K562 (cell line): Measurements from ENCODE around the gene ANGPTL7. TPM values are rescaled to one million over a fixed set of nuclear protein-coding genes. Genes with fewer than 3 reads are reported as not detected.

ENCODE experiments used
- ATAC-seq: fragments of 200-7000 bp; cut with Tn5 transposase; 3 replicates; pipeline ENCODE4 v1.9.1; 2020; ENCODE audit warnings: moderate library complexity
- BruUV-seq: library from RNA; stranded (reverse); fragments of 400-500 nt; replicated peaks from 2 replicates; lab custom pipeline; 2021; lab: Mats Ljungman, UMichigan
- CTCF ChIA-PET: fragments of 300-600 bp; formaldehyde crosslinking; extraction: SDS; loops from one replicate; lab custom pipeline; 2021; ENCODE audit warnings: low intra/inter-chr PET ratio; lab: Yijun Ruan, JAX
- POLR2A ChIA-PET: fragments of 300-600, 350-650 bp; sonication (Branson Sonifier 250); formaldehyde crosslinking; extraction: SDS; loops from one replicate; lab custom pipeline; 2021; ENCODE audit warnings: antibody characterized with exemption, inconsistent platforms; lab: Yijun Ruan, JAX
- DNase-seq, 4 experiments: peaks; one replicate each; pipeline versions ENCODE4 v3.0.0 to v3.0.0-alpha.2; 2011 to 2018; ENCODE audit warnings: low spot score in 3 of 4, mixed read lengths in 3 of 4; ENCODE audit errors: extremely low read depth in 1 of 4
- FAIRE-seq: peaks from 2 replicates; lab custom pipeline; 2011; peaks lifted over from hg19 to GRCh38; lab: Jason Lieb, UNC
- H2AFZ ChIP-seq: 2 replicates; pipeline ENCODE4 v1.6.0; 2011; ENCODE audit warnings: low read depth, low read length, control low read depth, inconsistent platforms
- H3K27ac ChIP-seq: fragments of 200-600 bp; 3 replicates; pipeline ENCODE4 v1.8.0; 2011; ENCODE audit warnings: low read depth, mild to moderate bottlenecking, control low read depth, inconsistent platforms, low read length, moderate library complexity, mixed read lengths; ENCODE audit errors: extremely low read depth
- H3K27me3 ChIP-seq, 2 experiments: fragments of 300-600 bp in 1 of 2; 2 replicates in 1 of 2; 3 replicates in 1 of 2; pipeline versions ENCODE4 v1.6.0 to v1.8.0; 2011; ENCODE audit warnings: inconsistent platforms in 2 of 2, low read length in 2 of 2, mild to moderate bottlenecking in 1 of 2, mixed read lengths in 1 of 2, moderate library complexity in 1 of 2; ENCODE audit not compliant: control insufficient read depth in 2 of 2, insufficient read depth in 2 of 2
- H3K36me3 ChIP-seq: fragments of 300-600 bp; 3 replicates; pipeline ENCODE4 v1.8.0; 2011; ENCODE audit warnings: mild to moderate bottlenecking, low read length, inconsistent platforms; ENCODE audit not compliant: control insufficient read depth, insufficient read depth
- H3K4me1 ChIP-seq, 2 experiments: fragments of 200-600 bp in 1 of 2; replicated peaks in 1 of 2; 2 replicates in 1 of 2; 3 replicates in 1 of 2; pipeline versions ENCODE4 v1.5.1 to v1.8.0; 2011; ENCODE audit warnings: inconsistent platforms in 2 of 2, low read length in 2 of 2, mild to moderate bottlenecking in 1 of 2, mixed read lengths in 1 of 2, moderate library complexity in 1 of 2; ENCODE audit not compliant: control insufficient read depth in 2 of 2, insufficient read depth in 2 of 2
- H3K4me2 ChIP-seq: 2 replicates; pipeline ENCODE4 v1.6.1; 2011; ENCODE audit warnings: low read length, control low read depth, inconsistent platforms, mixed read lengths; ENCODE audit not compliant: insufficient read depth
- H3K4me3 ChIP-seq: fragments of 200-600 bp; sonication (generic), shearing (Covaris generic); 2 replicates; pipeline ENCODE4 v1.5.1; 2016; ENCODE audit warnings: control low read depth, inconsistent platforms
- H3K79me2 ChIP-seq: fragments of 200-600 bp; 3 replicates; pipeline ENCODE4 v1.8.0; 2011; ENCODE audit warnings: low read length, inconsistent platforms; ENCODE audit not compliant: control insufficient read depth, insufficient read depth
- H3K9ac ChIP-seq, 2 experiments: 2 replicates each; pipeline versions ENCODE4 v1.6.0 to v1.6.1; 2011; ENCODE audit warnings: low read depth in 2 of 2, low read length in 2 of 2, control low read depth in 1 of 2, inconsistent platforms in 1 of 2, mild to moderate bottlenecking in 1 of 2, mixed read lengths in 1 of 2; ENCODE audit not compliant: insufficient read depth in 1 of 2
- H3K9me1 ChIP-seq: one replicate; pipeline ENCODE4 v1.6.0; 2011; ENCODE audit warnings: inconsistent platforms, mild to moderate bottlenecking, low read length, moderate library complexity; ENCODE audit not compliant: control insufficient read depth, insufficient read depth
- H3K9me3 ChIP-seq: replicated peaks from 2 replicates; pipeline ENCODE4 v1.5.1; 2011; ENCODE audit warnings: low read depth, low read length, inconsistent platforms; ENCODE audit not compliant: control insufficient read depth, insufficient read depth
- H4K20me1 ChIP-seq: replicated peaks from 2 replicates; pipeline ENCODE4 v1.6.1; 2011; ENCODE audit warnings: low read length, inconsistent platforms, mixed read lengths; ENCODE audit not compliant: control insufficient read depth, insufficient read depth
- RFX5 ChIP-seq: IDR thresholded peaks from 2 replicates; pipeline ENCODE4 v1.6.1; 2011; ENCODE audit warnings: low read depth, mild to moderate bottlenecking, improper control_type of control experiment, low read length
- SIN3A ChIP-seq, 2 experiments: fragments of 150-350 bp in 1 of 2; IDR thresholded peaks; 2 replicates each; pipeline ENCODE4 v1.6.1; 2011 to 2016; ENCODE audit warnings: borderline replicate concordance in 2 of 2, low read depth in 2 of 2, low read length in 2 of 2, mild to moderate bottlenecking in 2 of 2, moderate library complexity in 2 of 2; ENCODE audit not compliant: control insufficient read depth in 1 of 2
- SRSF1 ChIP-seq: fragments of 200-400 bp; formaldehyde crosslinking; IDR thresholded peaks from 2 replicates; pipeline ENCODE4 v1.6.1; 2017; ENCODE audit warnings: mild to moderate bottlenecking, low read depth, low read length, moderate library complexity
- STAG1 ChIP-seq: sonication (generic); formaldehyde crosslinking; IDR thresholded peaks from 2 replicates; pipeline ENCODE4 v1.5.0; 2020; ENCODE audit warnings: missing genetic modification reagents, borderline replicate concordance
- TAF1 ChIP-seq: IDR thresholded peaks from 2 replicates; pipeline ENCODE4 v1.6.1; 2011; ENCODE audit warnings: mild to moderate bottlenecking, low read length, moderate library complexity; ENCODE audit not compliant: insufficient read depth, control insufficient read depth, severe bottlenecking; ENCODE audit errors: extremely low read depth
- ZNF133 ChIP-seq: fragments of 250-450 bp; sonication (Bioruptor Pico); IDR thresholded peaks from 2 replicates; pipeline ENCODE4 v1.4.0; 2020; ENCODE audit warnings: mild to moderate bottlenecking
- ZNF589 ChIP-seq: fragments of 200-800 bp; sonication (Bioruptor generic); IDR thresholded peaks from 2 replicates; pipeline ENCODE4 v1.6.1; 2016; ENCODE audit warnings: low read depth, missing genetic modification characterization, missing compliant biosample characterization
- WGBS: fragments of 100-300 bp; shearing (Covaris generic); methylation state at CpG from one replicate; pipeline ENCODE4 v1.1.6; 2016; ENCODE audit warnings: low coverage, mixed read lengths; ENCODE audit not compliant: insufficient coverage; ENCODE audit errors: missing lambda C conversion rate; 5-methylcytosine and 5-hydroxymethylcytosine counted together
- in situ Hi-C: fragments of 300-500 bp; cut with MboI; formaldehyde crosslinking; loops from 4 replicates; pipeline ENCODE4 v1.15.0; 2018; ENCODE audit warnings: inconsistent platforms, mixed read lengths
- intact Hi-C: fragments of 100-400 bp; cut with micrococcal nuclease; formaldehyde crosslinking; loops from 2 replicates; pipeline ENCODE4 v1.14.2; 2022
- polyA plus RNA-seq, 8 experiments: library from polyadenylated mRNA; depleted of rRNA in 4 of 8; stranded (reverse) in 5 of 8; unstranded in 3 of 8; fragments of >200 nt; fragmentation: Nextera tagmentation in 2 of 8; fragmentation: Illumina TruSeq in 1 of 8; extraction: Ambion mirVana in 2 of 8; extraction: Trizol in 1 of 8; gene quantifications; 2 replicates each; pipeline versions ENCODE4 v1.2.1 to v1.2.3, GENCODE V29; 2011 to 2014; ENCODE audit warnings: inconsistent platforms in 1 of 8, missing spikeins in 1 of 8
- total RNA-seq, 7 experiments: library from RNA; depleted of rRNA in 6 of 7; stranded (reverse); fragments of >200 nt in 6 of 7; fragmentation: Illumina TruSeq in 2 of 7; extraction: Trizol in 2 of 7; gene quantifications; 2 replicates each; pipeline versions ENCODE4 v1.2.1 to v1.2.3, GENCODE V29; 2011 to 2021; ENCODE audit warnings: low replicate concordance in 1 of 7

ANGPTL7 gene
- total and polyA plus RNA-seq, 9 of the 15 experiments (the other 6 are each of a cell fraction or from before 2014, with no cell fraction given) = not detected

GRCh38 chr1:11187931-11188330, 1.2 kb upstream of the ANGPTL7 start:
- Histone ChIP-seq H3K27ac (no peak overlapping the region), H3K9ac (no peak overlapping the region), H3K27me3 (no peaks in the 10 kb centered on the region), H4K20me1 (no peaks in the 10 kb centered on the region; the same call in 1 of the 2 replicates), H3K9me1 (no peaks in the 10 kb centered on the region), H3K36me3 (peaks cover 85% of the 10 kb centered on the region), H3K4me3 (no peak overlapping the region), H3K79me2 (no peaks in the 10 kb centered on the region), H3K9me3 (no peaks in the 10 kb centered on the region), H2AFZ (no peak overlapping the region), H3K4me2 (no peak overlapping the region), H3K4me1 (no peaks in the 10 kb centered on the region)
- no TSS peak for BruUV-seq
- TF ChIP-seq SIN3A (IDR thresholded peaks at IDR 0.05; ENCODE audit: borderline replicate concordance in 2 of 2, control insufficient read depth in 1 of 2, low read depth in 2 of 2, low read length in 2 of 2) (0 out of 4 replicates have a peak, but pooled peaks of 1 of the 2 experiments have one; percentile 14), ZNF589 (CRISPR knock-in tag) (no peak)
- FAIRE-seq (no peak), ATAC-seq (no peak), DNase-seq (no peak)
- ChIA-PET POLR2A (interaction anchor here (0.5 to 1.1 kb wide), 5 partner anchors 12 to 307 kb away, joined by 3 to 4 read pairs (median 4); no protein-coding TSS in a partner anchor), CTCF (no interaction called here)
- intact Hi-C loops (no loop called here), in situ Hi-C loops (no loop called here)
- WGBS = 97% methylated on average over 2 of the region's 2 CpGs

- FAIRE-seq (no peak), ATAC-seq (no peak), DNase-seq (no peak)
- no peaks in the 10 kb centered on the region for H3K9me1 ChIP-seq
- H3K27me3 ChIP-seq = no peaks in the 10 kb centered on the region
- H3K4me3 ChIP-seq = no peak overlapping the region
- no peak overlapping the region for H2AFZ ChIP-seq
- TF ChIP-seq ZNF133 (CRISPR knock-in tag) (no peak), RFX5 (peak; percentile 73), SRSF1 (no peak), STAG1 (no peak), TAF1 (no peak)
- BruUV-seq = no TSS peak
- no peaks in the 10 kb centered on the region for H3K79me2 ChIP-seq
- no peaks in the 10 kb centered on the region; the same call in 1 of the 2 replicates for H4K20me1 ChIP-seq
- ChIA-PET CTCF (interaction anchor here (0.6 kb wide), 1 partner anchor 1921 kb away, joined by 3 read pairs; no protein-coding TSS in a partner anchor), POLR2A (interaction anchor here (0.6 to 3.3 kb wide), 4 partner anchors 9 to 307 kb away, joined by 3 to 18 read pairs (median 4); no protein-coding TSS in a partner anchor)
- no peak overlapping the region for H3K4me2 ChIP-seq
- intact Hi-C loops = no loop called here
- no peak overlapping the region for H3K9ac ChIP-seq
- H3K4me1 ChIP-seq = no peaks in the 10 kb centered on the region
- WGBS = 94% methylated on average over 1 of the region's 1 CpG
- H3K9me3 ChIP-seq = no peaks in the 10 kb centered on the region
- in situ Hi-C loops = no loop called here
- peaks cover 87% of the 10 kb centered on the region for H3K36me3 ChIP-seq
- no peak overlapping the region for H3K27ac ChIP-seq
Measured at GRCh38 chr1:11188381-11188780, 774 bp upstream of the ANGPTL7 start.
